ENCODE data around the gene LANCL2. TPM values are rescaled to one million over a fixed set of nuclear protein-coding genes. Genes with fewer than 3 reads are reported as not detected.
"Not testable (repeated sequence)": the region's sequence is repeated elsewhere in the genome, so short reads cannot be mapped to it uniquely, and the experiment has no call there.

The LANCL2 gene
- total RNA-seq, 5 donors from 2014 or later (not counting 1 experiment from before 2014, with no cell fraction given): 5.0 to 6.4 (median 6.1) TPM

DNA sequence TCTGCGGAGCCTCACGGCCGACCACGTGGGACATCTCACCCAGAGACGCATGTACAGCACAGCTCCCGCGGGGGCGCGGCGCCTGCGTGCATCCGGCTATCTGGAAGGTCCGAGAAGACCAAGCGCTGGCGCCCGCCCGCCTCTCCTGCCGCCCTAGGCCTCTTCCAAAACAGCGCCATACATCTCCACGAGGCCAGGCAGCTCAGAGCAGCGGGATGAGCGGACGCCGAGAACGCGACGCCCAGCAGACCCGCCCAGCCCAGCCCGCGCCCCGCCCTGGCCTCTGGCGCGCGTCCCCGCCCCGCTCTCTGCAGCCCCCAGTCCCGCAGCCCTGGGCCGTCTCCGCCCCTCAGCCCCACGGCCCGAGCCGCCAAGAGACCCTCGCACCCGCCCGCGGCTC lies 20.3 kb upstream of the LANCL2 start:
- no peak overlapping the region for H3K4me3 ChIP-seq (ENCODE audit: control insufficient read depth in 1 of 2, extremely low read depth in 1 of 2, low read length in 1 of 2)
- Mint-ChIP-seq H3K27me3 (peaks cover 13 to 19% of the 10 kb centered on the region in 2 donors), H3K9me3 (no peaks in the 10 kb centered on the region), H3K4me3 (no peak overlapping the region), H3K36me3 (no peaks in the 10 kb centered on the region), H3K27ac (no peak overlapping the region), H3K4me1 (peaks cover 0 to 6% (median 6%) of the 10 kb centered on the region in 3 donors)
- H3K9me3 ChIP-seq: no peaks in the 10 kb centered on the region
- WGBS (ENCODE audit: insufficient coverage): 73% methylated on average over 44 of the region's 46 CpGs
- H3K27ac ChIP-seq (ENCODE audit: low read length): no peak overlapping the region
- H3K27me3 ChIP-seq (replicated peaks in 1 of 2; ENCODE audit: control insufficient read depth in 2 of 2, extremely low read depth in 1 of 2, insufficient read depth in 2 of 2, low read length in 1 of 2): peaks cover 2 to 7% of the 10 kb centered on the region in 2 experiments
- ChIA-PET POLR2A (interaction anchor here in 1 of 2 donors (0.6 kb wide), 1 partner anchor 221 kb away, joined by 3 read pairs; no protein-coding TSS in a partner anchor), CTCF (no interaction called here)
- H3K36me3 ChIP-seq (ENCODE audit: control insufficient read depth in 2 of 2, extremely low read depth in 1 of 2, insufficient read depth in 1 of 2, low read length in 1 of 2): no peaks in the 10 kb centered on the region
- H3K4me1 ChIP-seq (ENCODE audit: control insufficient read depth in 1 of 2, extremely low read depth in 1 of 2, insufficient read depth in 2 of 2, low read length in 2 of 2): no peaks in the 10 kb centered on the region
- ATAC-seq (replicated peaks in 1 of 4) (no peak), DNase-seq (no peak)

DNA sequence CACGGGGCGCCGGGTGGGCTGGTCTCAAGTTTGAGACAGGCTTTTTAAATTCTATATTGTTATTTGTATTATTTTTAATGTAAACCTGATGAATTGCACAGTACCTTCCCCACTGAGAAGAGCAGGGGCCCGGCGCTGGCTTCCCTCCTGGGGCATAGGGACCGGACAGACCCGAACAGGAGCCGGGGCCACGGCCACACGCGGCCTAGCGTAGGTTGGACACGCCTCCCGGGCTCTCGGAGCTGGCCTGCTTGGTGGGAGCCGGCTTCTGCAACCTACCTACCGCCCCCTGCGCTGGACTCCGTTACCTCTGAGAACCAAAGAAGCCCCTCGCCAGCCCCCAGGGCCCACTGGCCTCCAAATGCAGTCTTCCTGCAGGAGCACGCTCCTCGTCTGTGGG lies 19.8 kb upstream of the LANCL2 start:
- WGBS (ENCODE audit: insufficient coverage): 82% methylated on average over 13 of the region's 22 CpGs
- Histone ChIP-seq H3K36me3 (ENCODE audit: control insufficient read depth in 2 of 2, extremely low read depth in 1 of 2, insufficient read depth in 1 of 2, low read length in 1 of 2) (no peaks in the 10 kb centered on the region), H3K27ac (ENCODE audit: low read length) (no peak overlapping the region), H3K4me3 (ENCODE audit: control insufficient read depth in 1 of 2, extremely low read depth in 1 of 2, low read length in 1 of 2) (no peak overlapping the region), H3K9me3 (no peaks in the 10 kb centered on the region), H3K4me1 (ENCODE audit: control insufficient read depth in 1 of 2, extremely low read depth in 1 of 2, insufficient read depth in 2 of 2, low read length in 2 of 2) (no peaks in the 10 kb centered on the region), H3K27me3 (replicated peaks in 1 of 2; ENCODE audit: control insufficient read depth in 2 of 2, extremely low read depth in 1 of 2, insufficient read depth in 2 of 2, low read length in 1 of 2) (peaks cover 2 to 7% of the 10 kb centered on the region in 2 experiments)
- CTCF ChIA-PET: no interaction called here
- peaks cover 15 to 24% of the 10 kb centered on the region in 2 donors for H3K27me3 Mint-ChIP-seq
- DNase-seq: no peak
- H3K4me1 Mint-ChIP-seq: peaks cover 0 to 6% (median 6%) of the 10 kb centered on the region in 3 donors
- no peaks in the 10 kb centered on the region for H3K9me3 Mint-ChIP-seq
- H3K4me3 Mint-ChIP-seq: no peak overlapping the region
- H3K36me3 Mint-ChIP-seq: no peaks in the 10 kb centered on the region
- POLR2A ChIA-PET: no interaction called here
- no peak for ATAC-seq (replicated peaks in 1 of 4)
- no peak overlapping the region for H3K27ac Mint-ChIP-seq

DNA sequence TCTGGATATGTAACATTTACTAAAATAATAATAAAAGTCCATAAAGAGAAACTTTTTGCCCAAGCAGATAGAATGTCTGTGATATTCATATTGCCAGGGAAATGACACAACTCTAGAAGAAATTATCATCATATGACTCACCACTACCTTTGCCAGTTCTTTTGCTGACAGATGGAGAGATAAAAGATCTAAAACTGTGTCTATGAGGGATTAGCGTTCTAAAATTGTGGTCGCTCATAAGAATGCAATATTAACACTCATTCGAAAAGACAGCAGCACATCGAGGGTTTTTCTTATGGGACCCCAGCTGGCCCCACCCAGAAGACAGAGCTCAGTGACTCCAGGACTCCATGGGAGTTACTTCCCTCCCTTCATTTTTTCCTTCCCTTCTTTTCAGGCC lies 16.6 kb upstream of the LANCL2 start:
- CTCF ChIA-PET: no interaction called here
- WGBS (ENCODE audit: insufficient coverage): 20% methylated on average over 1 of the region's 4 CpGs

DNA sequence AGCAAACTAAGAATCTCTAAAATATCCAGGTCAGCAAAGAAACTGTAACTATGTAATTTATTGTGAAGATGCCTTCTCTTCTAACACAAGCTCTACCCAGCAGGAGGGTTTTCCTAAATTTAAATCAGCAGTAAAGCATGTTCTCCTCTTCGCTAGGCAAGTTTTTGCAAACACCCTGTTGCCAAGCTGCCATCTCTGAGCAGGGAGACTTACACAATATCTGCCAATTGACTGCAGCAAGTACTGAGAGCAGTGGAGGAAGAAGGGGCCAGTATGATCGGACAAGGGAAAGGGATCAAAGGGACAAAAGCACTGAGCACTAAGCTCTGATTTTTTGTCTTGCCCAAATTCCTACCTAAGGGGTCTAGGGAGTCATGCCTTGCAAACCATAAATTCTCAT lies 16.0 kb upstream of the LANCL2 start:
- Mint-ChIP-seq H3K36me3 (no peaks in the 10 kb centered on the region), H3K4me3 (no peak overlapping the region), H3K9me3 (no peaks in the 10 kb centered on the region), H3K4me1 (peaks cover 0 to 6% (median 6%) of the 10 kb centered on the region in 3 donors), H3K27ac (no peak overlapping the region), H3K27me3 (peaks cover 15 to 28% of the 10 kb centered on the region in 2 donors)
- H3K27me3 ChIP-seq (replicated peaks in 1 of 2; ENCODE audit: control insufficient read depth in 2 of 2, extremely low read depth in 1 of 2, insufficient read depth in 2 of 2, low read length in 1 of 2): peaks cover 2 to 9% of the 10 kb centered on the region in 2 experiments
- H3K36me3 ChIP-seq (ENCODE audit: control insufficient read depth in 2 of 2, extremely low read depth in 1 of 2, insufficient read depth in 1 of 2, low read length in 1 of 2): no peaks in the 10 kb centered on the region
- DNase-seq: no peak
- no peak overlapping the region for H3K27ac ChIP-seq (ENCODE audit: low read length)
- ChIA-PET POLR2A (no interaction called here), CTCF (no interaction called here)
- no CpG with 5 or more reads among the region's 2 CpGs for WGBS (ENCODE audit: insufficient coverage)
- H3K4me3 ChIP-seq (ENCODE audit: control insufficient read depth in 1 of 2, extremely low read depth in 1 of 2, low read length in 1 of 2): no peak overlapping the region
- H3K9me3 ChIP-seq: no peaks in the 10 kb centered on the region
- no peak for ATAC-seq (replicated peaks in 1 of 4)
- H3K4me1 ChIP-seq (ENCODE audit: control insufficient read depth in 1 of 2, extremely low read depth in 1 of 2, insufficient read depth in 2 of 2, low read length in 2 of 2): no peaks in the 10 kb centered on the region

More for the DNA sequence above, 16.6 kb upstream of the LANCL2 start:
- Mint-ChIP-seq H3K4me1 (peaks cover 0 to 6% (median 6%) of the 10 kb centered on the region in 3 donors), H3K27ac (no peak overlapping the region), H3K27me3 (peaks cover 15 to 28% of the 10 kb centered on the region in 2 donors), H3K9me3 (no peaks in the 10 kb centered on the region), H3K36me3 (no peaks in the 10 kb centered on the region), H3K4me3 (no peak overlapping the region)
- no peaks in the 10 kb centered on the region for H3K4me1 ChIP-seq (ENCODE audit: control insufficient read depth in 1 of 2, extremely low read depth in 1 of 2, insufficient read depth in 2 of 2, low read length in 2 of 2)
- H3K36me3 ChIP-seq (ENCODE audit: control insufficient read depth in 2 of 2, extremely low read depth in 1 of 2, insufficient read depth in 1 of 2, low read length in 1 of 2): no peaks in the 10 kb centered on the region
- POLR2A ChIA-PET: no interaction called here
- no peaks in the 10 kb centered on the region for H3K9me3 ChIP-seq
- H3K27ac ChIP-seq (ENCODE audit: low read length): no peak overlapping the region
- no peak overlapping the region for H3K4me3 ChIP-seq (ENCODE audit: control insufficient read depth in 1 of 2, extremely low read depth in 1 of 2, low read length in 1 of 2)
- ATAC-seq (replicated peaks in 1 of 4) (peak in 2 of 4 experiments; percentile 23 to 41), DNase-seq (no peak)
- H3K27me3 ChIP-seq (replicated peaks in 1 of 2; ENCODE audit: control insufficient read depth in 2 of 2, extremely low read depth in 1 of 2, insufficient read depth in 2 of 2, low read length in 1 of 2): peaks cover 2 to 9% of the 10 kb centered on the region in 2 experiments

DNA sequence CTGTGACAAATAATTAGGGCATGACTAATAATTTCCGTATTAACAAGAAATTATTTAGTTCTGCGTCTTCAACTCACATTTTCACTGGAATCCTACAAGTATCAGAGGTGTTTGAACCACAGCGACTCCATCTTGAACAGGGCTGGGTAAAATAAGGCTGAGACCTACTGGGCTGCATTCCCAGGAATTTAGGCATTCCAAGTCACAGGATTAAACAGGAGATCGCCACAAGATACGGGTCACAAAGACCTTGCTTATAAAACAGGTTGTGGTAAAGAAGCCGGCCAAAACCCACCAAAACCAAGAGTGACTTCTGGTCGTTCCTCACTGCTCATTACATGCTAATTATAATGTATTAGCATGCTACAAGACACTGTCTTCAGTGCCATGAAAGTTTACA lies 14.9 kb upstream of the LANCL2 start:
- Histone ChIP-seq H3K27ac (ENCODE audit: low read length) (no peak overlapping the region), H3K27me3 (replicated peaks in 1 of 2; ENCODE audit: control insufficient read depth in 2 of 2, extremely low read depth in 1 of 2, insufficient read depth in 2 of 2, low read length in 1 of 2) (peaks cover 2 to 5% of the 10 kb centered on the region in 2 experiments), H3K4me3 (ENCODE audit: control insufficient read depth in 1 of 2, extremely low read depth in 1 of 2, low read length in 1 of 2) (no peak overlapping the region), H3K9me3 (no peaks in the 10 kb centered on the region), H3K36me3 (ENCODE audit: control insufficient read depth in 2 of 2, extremely low read depth in 1 of 2, insufficient read depth in 1 of 2, low read length in 1 of 2) (no peaks in the 10 kb centered on the region), H3K4me1 (ENCODE audit: control insufficient read depth in 1 of 2, extremely low read depth in 1 of 2, insufficient read depth in 2 of 2, low read length in 2 of 2) (no peaks in the 10 kb centered on the region)
- no peak overlapping the region for H3K4me3 Mint-ChIP-seq
- WGBS (ENCODE audit: insufficient coverage): 88% methylated on average over 2 of the region's 7 CpGs
- no peaks in the 10 kb centered on the region for H3K36me3 Mint-ChIP-seq
- peaks cover 0 to 6% (median 6%) of the 10 kb centered on the region in 3 donors for H3K4me1 Mint-ChIP-seq
- ChIA-PET CTCF (no interaction called here), POLR2A (no interaction called here)
- peaks cover 15 to 28% of the 10 kb centered on the region in 2 donors for H3K27me3 Mint-ChIP-seq
- H3K9me3 Mint-ChIP-seq: no peaks in the 10 kb centered on the region
- H3K27ac Mint-ChIP-seq: no peak overlapping the region
- ATAC-seq (replicated peaks in 1 of 4) (no peak), DNase-seq (no peak)

DNA sequence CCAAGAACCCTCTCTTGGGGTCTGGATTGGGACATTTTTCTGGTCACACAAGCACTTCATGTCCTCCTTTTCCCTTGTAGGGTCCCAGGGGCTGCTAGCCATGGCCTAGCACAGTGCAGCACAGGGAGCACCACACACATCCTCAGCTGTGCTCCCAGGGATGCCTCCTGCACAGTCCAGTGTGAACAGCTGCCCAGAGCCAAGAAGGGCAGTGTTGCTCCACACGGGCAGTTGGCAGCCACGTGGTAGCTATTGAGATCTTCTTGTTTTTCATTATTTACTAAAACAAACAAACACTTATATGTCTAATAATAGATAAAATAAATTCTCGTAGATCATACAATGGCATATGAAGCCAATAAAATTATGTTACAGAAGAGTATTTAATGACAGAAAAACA lies 13.9 kb upstream of the LANCL2 start:
- ChIA-PET POLR2A (no interaction called here), CTCF (no interaction called here)
- Histone ChIP-seq H3K27ac (ENCODE audit: low read length) (no peak overlapping the region), H3K4me1 (ENCODE audit: control insufficient read depth in 1 of 2, extremely low read depth in 1 of 2, insufficient read depth in 2 of 2, low read length in 2 of 2) (no peaks in the 10 kb centered on the region), H3K36me3 (ENCODE audit: control insufficient read depth in 2 of 2, extremely low read depth in 1 of 2, insufficient read depth in 1 of 2, low read length in 1 of 2) (no peaks in the 10 kb centered on the region), H3K4me3 (ENCODE audit: control insufficient read depth in 1 of 2, extremely low read depth in 1 of 2, low read length in 1 of 2) (no peak overlapping the region), H3K27me3 (replicated peaks in 1 of 2; ENCODE audit: control insufficient read depth in 2 of 2, extremely low read depth in 1 of 2, insufficient read depth in 2 of 2, low read length in 1 of 2) (peaks cover 2 to 3% of the 10 kb centered on the region in 2 experiments), H3K9me3 (no peaks in the 10 kb centered on the region)
- Mint-ChIP-seq H3K27ac (no peak overlapping the region), H3K4me1 (peaks cover 0 to 6% (median 6%) of the 10 kb centered on the region in 3 donors), H3K27me3 (peaks cover 10 to 21% of the 10 kb centered on the region in 2 donors), H3K9me3 (no peaks in the 10 kb centered on the region), H3K4me3 (no peak overlapping the region), H3K36me3 (no peaks in the 10 kb centered on the region)
- DNase-seq: no peak
- no peak for ATAC-seq (replicated peaks in 1 of 4)
- no CpG with 5 or more reads among the region's 3 CpGs for WGBS (ENCODE audit: insufficient coverage)

DNA sequence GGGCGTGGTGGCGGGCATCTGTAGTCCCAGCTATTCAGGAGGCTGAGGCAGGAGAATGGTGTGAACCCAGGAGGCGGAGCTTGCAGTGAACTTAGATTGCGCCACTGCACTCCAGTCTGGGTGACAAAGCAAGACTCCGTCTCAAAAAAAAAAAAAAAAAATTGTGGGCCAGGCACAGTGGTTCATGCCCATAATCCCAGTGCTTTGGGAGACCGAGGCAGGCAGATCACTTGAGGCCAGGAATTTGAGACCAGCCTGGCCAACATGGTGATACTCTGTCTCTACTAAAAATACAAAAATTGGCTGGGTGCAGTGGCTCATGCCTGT lies 12.2 kb upstream of the LANCL2 start:
- H3K4me3 ChIP-seq (ENCODE audit: control insufficient read depth in 1 of 2, extremely low read depth in 1 of 2, low read length in 1 of 2); H3K36me3 Mint-ChIP-seq; H3K36me3 ChIP-seq (ENCODE audit: control insufficient read depth in 2 of 2, extremely low read depth in 1 of 2, insufficient read depth in 1 of 2, low read length in 1 of 2); H3K27ac Mint-ChIP-seq; H3K9me3 ChIP-seq; CTCF ChIA-PET; POLR2A ChIA-PET; DNase-seq; H3K27me3 ChIP-seq (replicated peaks in 1 of 2; ENCODE audit: control insufficient read depth in 2 of 2, extremely low read depth in 1 of 2, insufficient read depth in 2 of 2, low read length in 1 of 2); H3K9me3 Mint-ChIP-seq; H3K27ac ChIP-seq (ENCODE audit: low read length); ATAC-seq (replicated peaks in 1 of 4); H3K4me3 Mint-ChIP-seq; H3K4me1 ChIP-seq (ENCODE audit: control insufficient read depth in 1 of 2, extremely low read depth in 1 of 2, insufficient read depth in 2 of 2, low read length in 2 of 2); H3K4me1 Mint-ChIP-seq: not testable (repeated sequence)
- peaks cover 6 to 15% of the 10 kb centered on the region in 2 donors for H3K27me3 Mint-ChIP-seq
- WGBS (ENCODE audit: insufficient coverage): 71% methylated on average over 1 of the region's 6 CpGs

Data from T-cell (primary cell).